ENCODE measurements around the gene B3GLCT. TPM values are rescaled to one million over a fixed set of nuclear protein-coding genes. Genes with fewer than 3 reads are reported as not detected.

Gene B3GLCT
- total and polyA plus RNA-seq, 10 of the 15 experiments (the other 5 are each of a cell fraction or from before 2014, with no cell fraction given) = 0.07 to 0.89 (median 0.25) TPM

- intact Hi-C loops (cut with micrococcal nuclease; ENCODE audit: unreplicated experiment) = no loop called here
- Histone ChIP-seq H3K36me3 (ENCODE audit: control insufficient read depth in 2 of 2, insufficient read depth in 2 of 2, low read length in 1 of 2) (no peaks in the 10 kb centered on the region), H4K20me1 (ENCODE audit: control insufficient read depth, insufficient read depth) (no peaks in the 10 kb centered on the region), H2AFZ (ENCODE audit: control insufficient read depth, low read depth, low read length) (no peak overlapping the region), H3K9ac (ENCODE audit: control insufficient read depth, insufficient read depth, low read length) (no peak overlapping the region), H3K4me1 (ENCODE audit: control insufficient read depth, insufficient read depth, low read length) (peaks cover 6% of the 10 kb centered on the region), H3K4me2 (ENCODE audit: control insufficient read depth, insufficient read depth) (no peak overlapping the region), H3K27ac (ENCODE audit: control insufficient read depth, insufficient read depth) (no peak overlapping the region), H3K79me2 (ENCODE audit: control insufficient read depth, insufficient read depth, low read length) (no peaks in the 10 kb centered on the region), H3K9me3 (replicated peaks; ENCODE audit: control insufficient read depth, insufficient read depth, low read length) (no peaks in the 10 kb centered on the region), H3K4me3 (no peak overlapping the region), H3K27me3 (replicated peaks in 1 of 2; ENCODE audit: control insufficient read depth in 2 of 2, insufficient read depth in 2 of 2, low read length in 1 of 2) (peaks cover 0 to 4% of the 10 kb centered on the region in 2 experiments; a peak in 2 of 4 replicates)
- CTCF ChIA-PET = interaction anchor here (0.8 kb wide), 1 partner anchor 39 kb away, joined by 4 read pairs; no protein-coding TSS in a partner anchor
- DNase-seq (ENCODE audit: low read depth, low spot score) (no peak), FAIRE-seq (no peak), ATAC-seq (no peak)
- WGBS (ENCODE audit: insufficient coverage, insufficient replicate concordance, low lambda C conversion rate, missing lambda C conversion rate) = 45% methylated on average over 6 of the region's 6 CpGs
- RAD21 ChIA-PET (ENCODE audit: unreplicated experiment) = no interaction called here
- in situ Hi-C loops (cut with MboI) = no loop called here
- POLR2A ChIA-PET = no interaction called here
- SMC1A ChIA-PET (ENCODE audit: uncharacterized antibody, unreplicated experiment) = interaction anchor here (1.6 to 1.9 kb wide), 2 partner anchors 9 to 29 kb away, joined by 5 read pairs; no protein-coding TSS in a partner anchor
- TF ChIP-seq SUPT20H (IDR thresholded peaks at IDR 0.05; ENCODE audit: borderline replicate concordance, control insufficient read depth, low read depth, low read length) (no peak), GATAD2B (conservative IDR thresholded peaks at IDR 0.05; ENCODE audit: low read depth) (no peak), TCF3 (IDR thresholded peaks at IDR 0.05; ENCODE audit: borderline replicate concordance, insufficient read depth, low read depth, low read length) (no peak)
- TF ChIP-seq, protein P1, sequence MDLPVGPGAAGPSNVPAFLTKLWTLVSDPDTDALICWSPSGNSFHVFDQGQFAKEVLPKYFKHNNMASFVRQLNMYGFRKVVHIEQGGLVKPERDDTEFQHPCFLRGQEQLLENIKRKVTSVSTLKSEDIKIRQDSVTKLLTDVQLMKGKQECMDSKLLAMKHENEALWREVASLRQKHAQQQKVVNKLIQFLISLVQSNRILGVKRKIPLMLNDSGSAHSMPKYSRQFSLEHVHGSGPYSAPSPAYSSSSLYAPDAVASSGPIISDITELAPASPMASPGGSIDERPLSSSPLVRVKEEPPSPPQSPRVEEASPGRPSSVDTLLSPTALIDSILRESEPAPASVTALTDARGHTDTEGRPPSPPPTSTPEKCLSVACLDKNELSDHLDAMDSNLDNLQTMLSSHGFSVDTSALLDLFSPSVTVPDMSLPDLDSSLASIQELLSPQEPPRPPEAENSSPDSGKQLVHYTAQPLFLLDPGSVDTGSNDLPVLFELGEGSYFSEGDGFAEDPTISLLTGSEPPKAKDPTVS (IDR thresholded peaks at IDR 0.05; ENCODE audit: low read depth, low read length) = no peak
- no TSS peak for BruUV-seq (replicated peaks)
These were observed 2.8 kb upstream of the B3GLCT start for GRCh38 chr13:31196992-31197391.

GRCh38 chr13:31198519-31198918 lies 1.3 kb upstream of the B3GLCT start:
- intact Hi-C loops (cut with micrococcal nuclease; ENCODE audit: unreplicated experiment) = no loop called here
- Histone ChIP-seq H3K27me3 (replicated peaks in 1 of 2; ENCODE audit: control insufficient read depth in 2 of 2, insufficient read depth in 2 of 2, low read length in 1 of 2) (peaks cover 0 to 4% of the 10 kb centered on the region in 2 experiments; a peak in 1 of 4 replicates), H3K79me2 (ENCODE audit: control insufficient read depth, insufficient read depth, low read length) (no peaks in the 10 kb centered on the region), H3K4me2 (ENCODE audit: control insufficient read depth, insufficient read depth) (no peak overlapping the region), H3K9me3 (replicated peaks; ENCODE audit: control insufficient read depth, insufficient read depth, low read length) (no peaks in the 10 kb centered on the region), H3K36me3 (ENCODE audit: control insufficient read depth in 2 of 2, insufficient read depth in 2 of 2, low read length in 1 of 2) (no peaks in the 10 kb centered on the region), H3K27ac (ENCODE audit: control insufficient read depth, insufficient read depth) (no peak overlapping the region), H2AFZ (ENCODE audit: control insufficient read depth, low read depth, low read length) (no peak overlapping the region), H3K4me1 (ENCODE audit: control insufficient read depth, insufficient read depth, low read length) (peaks cover 6% of the 10 kb centered on the region), H4K20me1 (ENCODE audit: control insufficient read depth, insufficient read depth) (no peaks in the 10 kb centered on the region), H3K4me3 (no peak overlapping the region), H3K9ac (ENCODE audit: control insufficient read depth, insufficient read depth, low read length) (no peak overlapping the region)
- ChIA-PET SMC1A (ENCODE audit: uncharacterized antibody, unreplicated experiment) (interaction anchor here (1.1 to 1.6 kb wide), 2 partner anchors 9 to 10 kb away, joined by 3 to 5 read pairs; no protein-coding TSS in a partner anchor), RAD21 (ENCODE audit: unreplicated experiment) (no interaction called here), POLR2A (no interaction called here), CTCF (no interaction called here)
- in situ Hi-C loops (cut with MboI) = no loop called here
- FAIRE-seq = no peak
- no peak for DNase-seq (ENCODE audit: low read depth, low spot score)
- whole genome bisulfite sequencing (ENCODE audit: insufficient coverage, insufficient replicate concordance, low lambda C conversion rate, missing lambda C conversion rate) = 48% methylated on average over 3 of the region's 3 CpGs
- ATAC-seq = no peak
- no TSS peak for BruUV-seq (replicated peaks)
- TF ChIP-seq E4F1 (IDR thresholded peaks at IDR 0.05; ENCODE audit: borderline replicate concordance, partially characterized antibody) (no peak), REST (IDR thresholded peaks at IDR 0.05; ENCODE audit: low read depth, low read length) (no peak), SMAD5 (IDR thresholded peaks at IDR 0.05; ENCODE audit: low read depth) (no peak)
